Measurements from ENCODE around the gene F2R. TPM values are rescaled to one million over a fixed set of nuclear protein-coding genes. Genes with fewer than 3 reads are reported as not detected.
"Not testable (repeated sequence)": the region's sequence is repeated elsewhere in the genome, so short reads cannot be mapped to it uniquely, and the experiment has no call there.

F2R gene
- total RNA-seq, 2 experiments from 2014 or later, result 2.5 to 3.5 TPM

GRCh38 chr5:76775921-76776320 is 60.0 kb downstream of the F2R start:
- ATAC-seq, result no peak
- ChIA-PET CTCF (interaction anchor here (0.9 to 2.8 kb wide), 6 partner anchors 15 to 192 kb away, joined by 3 to 25 read pairs (median 12); no protein-coding TSS in a partner anchor), POLR2A (no interaction called here)
- H3K4me1 Mint-ChIP-seq (ENCODE audit: low read depth), result peaks cover 2% of the 10 kb centered on the region
- intact Hi-C loops (cut with micrococcal nuclease), result loop anchor here (2.0 kb wide), 1 partner anchor 175 kb away; no protein-coding TSS in a partner anchor
- H3K27ac Mint-ChIP-seq, result no peak overlapping the region
- H3K4me3 Mint-ChIP-seq, result no peak overlapping the region
- DNase-seq, result no peak
- no peaks in the 10 kb centered on the region for H3K9me3 Mint-ChIP-seq
- TF ChIP-seq, protein P1, sequence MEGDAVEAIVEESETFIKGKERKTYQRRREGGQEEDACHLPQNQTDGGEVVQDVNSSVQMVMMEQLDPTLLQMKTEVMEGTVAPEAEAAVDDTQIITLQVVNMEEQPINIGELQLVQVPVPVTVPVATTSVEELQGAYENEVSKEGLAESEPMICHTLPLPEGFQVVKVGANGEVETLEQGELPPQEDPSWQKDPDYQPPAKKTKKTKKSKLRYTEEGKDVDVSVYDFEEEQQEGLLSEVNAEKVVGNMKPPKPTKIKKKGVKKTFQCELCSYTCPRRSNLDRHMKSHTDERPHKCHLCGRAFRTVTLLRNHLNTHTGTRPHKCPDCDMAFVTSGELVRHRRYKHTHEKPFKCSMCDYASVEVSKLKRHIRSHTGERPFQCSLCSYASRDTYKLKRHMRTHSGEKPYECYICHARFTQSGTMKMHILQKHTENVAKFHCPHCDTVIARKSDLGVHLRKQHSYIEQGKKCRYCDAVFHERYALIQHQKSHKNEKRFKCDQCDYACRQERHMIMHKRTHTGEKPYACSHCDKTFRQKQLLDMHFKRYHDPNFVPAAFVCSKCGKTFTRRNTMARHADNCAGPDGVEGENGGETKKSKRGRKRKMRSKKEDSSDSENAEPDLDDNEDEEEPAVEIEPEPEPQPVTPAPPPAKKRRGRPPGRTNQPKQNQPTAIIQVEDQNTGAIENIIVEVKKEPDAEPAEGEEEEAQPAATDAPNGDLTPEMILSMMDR (IDR thresholded peaks at IDR 0.05), result no peak
- no peaks in the 10 kb centered on the region for H3K36me3 Mint-ChIP-seq (ENCODE audit: low read depth)
- H3K27me3 Mint-ChIP-seq, result no peaks in the 10 kb centered on the region

GRCh38 chr5:76776391-76776790 is 60.5 kb downstream of the F2R start:
- no peak for DNase-seq
- Mint-ChIP-seq H3K36me3 (ENCODE audit: low read depth) (no peaks in the 10 kb centered on the region), H3K4me1 (ENCODE audit: low read depth) (peaks cover 2% of the 10 kb centered on the region), H3K9me3 (no peaks in the 10 kb centered on the region), H3K27ac (no peak overlapping the region), H3K27me3 (no peaks in the 10 kb centered on the region), H3K4me3 (no peak overlapping the region)
- intact Hi-C loops (cut with micrococcal nuclease), result no loop called here
- POLR2A ChIA-PET, result no interaction called here
- TF ChIP-seq, protein P1 (IDR thresholded peaks at IDR 0.05), result no peak
- ATAC-seq, result no peak
- CTCF ChIA-PET, result interaction anchor here (0.9 to 1.9 kb wide), 2 partner anchors 20 to 175 kb away, joined by 3 to 6 read pairs; no protein-coding TSS in a partner anchor

DNA sequence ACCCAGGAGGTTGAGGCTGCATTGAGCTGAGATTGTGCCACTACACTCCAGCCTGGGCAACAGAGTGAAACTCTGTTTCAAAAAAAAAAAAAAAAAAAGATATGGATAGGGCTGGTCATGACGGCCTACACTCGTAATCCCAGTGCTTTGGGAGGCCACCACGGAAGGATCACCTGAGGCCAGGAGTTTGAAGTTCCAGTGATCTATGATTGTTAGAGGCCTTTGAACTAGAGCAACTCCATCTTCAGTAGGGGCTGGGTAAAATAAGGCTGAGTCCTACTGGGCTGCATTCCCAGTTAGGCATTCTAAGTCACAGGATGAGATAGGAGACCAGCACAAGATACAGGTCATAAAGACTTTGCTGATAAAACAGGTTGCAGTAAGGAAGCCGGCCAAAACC is 64.7 kb downstream of the F2R start:
- H3K27me3 Mint-ChIP-seq; H3K27ac Mint-ChIP-seq; H3K9me3 Mint-ChIP-seq; CTCF ChIA-PET; H3K4me1 Mint-ChIP-seq (ENCODE audit: low read depth); ATAC-seq; intact Hi-C loops (cut with micrococcal nuclease); DNase-seq; H3K36me3 Mint-ChIP-seq (ENCODE audit: low read depth); H3K4me3 Mint-ChIP-seq: not testable (repeated sequence)
- POLR2A ChIA-PET, result interaction anchor here (0.9 kb wide), 1 partner anchor 11 kb away, joined by 3 read pairs; no protein-coding TSS in a partner anchor

DNA sequence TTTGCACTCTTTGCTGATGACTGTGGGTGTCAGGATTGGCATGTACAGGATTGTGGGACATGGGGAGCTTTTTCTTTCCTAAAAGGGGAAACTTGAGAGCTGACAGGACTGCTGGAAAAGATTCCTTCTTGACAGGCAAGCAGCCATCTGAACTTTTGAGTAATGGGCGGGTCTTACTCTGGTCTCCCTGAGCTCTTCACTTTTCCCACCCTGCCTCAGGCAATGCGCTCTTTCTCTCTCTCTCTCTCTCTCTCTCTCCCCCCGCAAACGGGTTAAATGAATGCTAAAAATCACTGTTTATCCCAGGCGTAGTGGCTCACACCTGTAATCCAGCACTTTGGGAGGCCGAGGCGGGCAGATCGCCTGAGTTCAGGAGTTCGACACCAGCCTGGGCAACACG is 65.8 kb downstream of the F2R start:
- Mint-ChIP-seq H3K4me1 (ENCODE audit: low read depth) (no peaks in the 10 kb centered on the region), H3K27ac (no peak overlapping the region), H3K27me3 (peaks cover 3% of the 10 kb centered on the region), H3K4me3 (no peak overlapping the region), H3K36me3 (ENCODE audit: low read depth) (no peaks in the 10 kb centered on the region), H3K9me3 (no peaks in the 10 kb centered on the region)
- CTCF ChIA-PET, result no interaction called here
- intact Hi-C loops (cut with micrococcal nuclease), result no loop called here
- DNase-seq, result no peak
- no peak for ATAC-seq
- TF ChIP-seq, protein P1 (IDR thresholded peaks at IDR 0.05), result no peak
- POLR2A ChIA-PET, result no interaction called here

DNA sequence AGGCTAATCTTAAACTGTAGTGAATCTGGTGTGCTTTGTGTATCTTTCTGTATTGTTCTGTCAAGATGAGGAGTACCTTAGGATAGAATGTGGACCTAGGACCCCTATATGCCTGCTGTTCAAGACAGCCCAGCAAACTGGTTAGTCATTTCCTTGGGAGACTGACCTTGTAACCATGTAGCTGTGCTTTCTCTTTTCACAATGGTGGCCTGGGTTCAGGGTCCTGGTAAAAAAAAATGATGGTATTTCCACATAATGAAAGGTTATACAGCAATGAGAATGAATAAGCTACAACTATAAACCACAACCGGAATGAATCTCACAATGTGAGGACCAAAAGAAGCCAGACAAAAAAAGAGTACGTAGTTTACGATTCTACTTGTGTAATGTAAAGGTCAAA is 66.5 kb downstream of the F2R start:
- DNase-seq (no peak), ATAC-seq (no peak)
- Mint-ChIP-seq H3K27me3 (peaks cover 3% of the 10 kb centered on the region), H3K4me3 (no peak overlapping the region), H3K27ac (no peak overlapping the region), H3K4me1 (ENCODE audit: low read depth) (no peaks in the 10 kb centered on the region), H3K36me3 (ENCODE audit: low read depth) (no peaks in the 10 kb centered on the region), H3K9me3 (no peaks in the 10 kb centered on the region)
- POLR2A ChIA-PET, result no interaction called here
- intact Hi-C loops (cut with micrococcal nuclease), result no loop called here
- TF ChIP-seq, protein P1 (IDR thresholded peaks at IDR 0.05), result no peak
- CTCF ChIA-PET, result interaction anchor here (2.5 kb wide), 1 partner anchor 8 kb away, joined by 11 read pairs; no protein-coding TSS in a partner anchor

Other genes starting within 250 kb of the F2R start
- not detected for gene F2RL2, start 92.7 kb upstream of the F2R start, total RNA-seq
- gene F2RL1, start 102.9 kb downstream of the F2R start, total RNA-seq, result 1 to 10 TPM; 1.8 to 2.2 TPM
- under 1 TPM; 0.36 to 0.81 TPM for gene S100Z, start 133.9 kb downstream of the F2R start, total RNA-seq
- not detected for gene CRHBP, start 236.9 kb downstream of the F2R start, total RNA-seq